Right lobe of liver (tissue), 6 donors: Measurements from ENCODE around the gene TMEM132D. TPM values are rescaled to one million over a fixed set of nuclear protein-coding genes. Genes with fewer than 3 reads are reported as not detected.

ENCODE experiments used
- ATAC-seq, 4 donors: fragments of 200-7000 bp; cut with Tn5 transposase; one replicate each; pipeline ENCODE4 v1.9.1; 2020; ENCODE audit warnings: mild to moderate bottlenecking in 4 of 4, moderate library complexity in 4 of 4
- DNase-seq, 3 donors: peaks; one replicate each; pipeline ENCODE4 v3.0.0-alpha.2; 2020
- H3K27ac ChIP-seq, 3 donors: fragments of 200-600 bp; one replicate each; pipeline ENCODE4 v1.8.0; 2022
- H3K27me3 ChIP-seq, 2 donors: fragments of 200-600 bp; one replicate each; pipeline ENCODE4 v1.8.0; 2022
- H3K36me3 ChIP-seq, 4 donors: fragments of 200-600 bp; sonication (generic) in 1 of 4; one replicate each; pipeline versions ENCODE4 v1.5.1 to v1.8.0; 2017 to 2022; ENCODE audit warnings: control low read depth in 1 of 4
- H3K4me1 ChIP-seq, 4 donors: fragments of 200-600 bp; sonication (generic) in 1 of 4; one replicate each; pipeline versions ENCODE4 v1.5.1 to v1.8.0; 2017 to 2022; ENCODE audit warnings: control low read depth in 1 of 4
- H3K4me3 ChIP-seq, 3 donors: fragments of 200-600 bp; one replicate each; pipeline ENCODE4 v1.8.0; 2022
- H3K9me3 ChIP-seq, 4 donors: fragments of 200-600 bp; sonication (generic) in 1 of 4; one replicate each; pipeline versions ENCODE4 v1.5.1 to v1.8.0; 2017 to 2022; ENCODE audit warnings: control low read depth in 1 of 4
- CTCF ChIP-seq, 4 donors: fragments of 200-600 bp in 3 of 4; fragments of 450-650 bp in 1 of 4; IDR thresholded peaks; one replicate each; pipeline versions ENCODE4 v1.5.1 to v1.8.0; 2016 to 2022; ENCODE audit warnings: antibody characterized with exemption in 4 of 4, mild to moderate bottlenecking in 2 of 4
- POLR2A ChIP-seq: fragments of 450-650 bp; IDR thresholded peaks from one replicate; pipeline ENCODE4 v1.6.1; 2017; ENCODE audit warnings: antibody characterized with exemption, mild to moderate bottlenecking
- WGBS: methylation state at CpG from one replicate; pipeline ENCODE4 v1.1.6; 2018; ENCODE audit warnings: low coverage, low lambda C conversion rate; ENCODE audit not compliant: insufficient coverage; ENCODE audit errors: missing lambda C conversion rate; 5-methylcytosine and 5-hydroxymethylcytosine counted together
- intact Hi-C, 2 donors: fragments of 100-400 bp; cut with DNase I; formaldehyde crosslinking; loops; one replicate each; pipeline versions ENCODE4 v1.11.2 to v1.14.1; 2022
- total RNA-seq, 6 experiments: library from RNA; depleted of rRNA in 2 of 6; stranded (reverse); fragments of >200 nt in 2 of 6; fragmentation: NEBNext Ultra II Directional in 3 of 6; extraction: Animal tissue kit (Norgen Biotek cat#: 25700) in 3 of 6; gene quantifications; one replicate each; pipeline versions ENCODE4 v1.1.0 to v1.2.4, GENCODE V29; 2016 to 2023
- donor health status: DM: no; HTN: yes; CAD: no.
- donor health status: DM: no; HTN: no; CAD: no.
- donor health status: DM: no; HTN: no; CAD: no.
- donor health status: DM: no; HTN: yes; CAD: no.
- donor health status: DM: no; HTN: yes; CAD: no.

Gene TMEM132D
- total RNA-seq, 6 experiments from 2014 or later, result 0.10 to 0.35 (median 0.33) TPM; not detected in 3

DNA sequence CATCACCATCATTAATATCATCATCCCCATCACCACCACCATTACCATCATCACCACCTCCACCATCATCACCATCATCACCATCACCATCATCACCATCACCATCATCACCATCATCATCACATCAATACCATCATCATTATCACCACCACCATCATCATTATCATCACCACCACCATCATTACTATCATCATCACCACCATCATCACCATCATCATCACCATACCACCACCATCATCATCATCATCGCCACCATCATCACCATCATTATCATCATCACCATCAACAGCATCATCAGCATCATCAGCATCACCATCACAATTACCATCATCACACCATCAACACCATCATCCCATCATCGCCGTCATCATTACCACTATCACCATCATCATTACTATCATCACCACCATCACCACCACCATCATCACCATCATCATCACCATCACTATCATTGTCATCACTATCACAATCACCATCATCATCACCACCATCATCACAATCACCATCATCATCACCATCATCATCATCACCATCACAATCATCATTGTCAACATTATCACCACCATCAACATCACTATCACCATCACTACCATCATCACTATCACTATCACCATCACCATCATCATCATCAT, 767.0 kb downstream of the TMEM132D start:
- WGBS, result 92% methylated on average over 3 of the region's 3 CpGs
- DNase-seq, result no peak
- no peaks in the 10 kb centered on the region for H3K36me3 ChIP-seq
- H3K4me1 ChIP-seq, result no peaks in the 10 kb centered on the region
- ATAC-seq, result no peak
- H3K27me3 ChIP-seq, result no peaks in the 10 kb centered on the region
- intact Hi-C loops, result no loop called here
- TF ChIP-seq POLR2A (no peak), CTCF (IDR thresholded peaks at IDR 0.05) (no peak)
- H3K4me3 ChIP-seq, result no peak overlapping the region
- H3K27ac ChIP-seq, result no peak overlapping the region
- H3K9me3 ChIP-seq, result no peaks in the 10 kb centered on the region

DNA sequence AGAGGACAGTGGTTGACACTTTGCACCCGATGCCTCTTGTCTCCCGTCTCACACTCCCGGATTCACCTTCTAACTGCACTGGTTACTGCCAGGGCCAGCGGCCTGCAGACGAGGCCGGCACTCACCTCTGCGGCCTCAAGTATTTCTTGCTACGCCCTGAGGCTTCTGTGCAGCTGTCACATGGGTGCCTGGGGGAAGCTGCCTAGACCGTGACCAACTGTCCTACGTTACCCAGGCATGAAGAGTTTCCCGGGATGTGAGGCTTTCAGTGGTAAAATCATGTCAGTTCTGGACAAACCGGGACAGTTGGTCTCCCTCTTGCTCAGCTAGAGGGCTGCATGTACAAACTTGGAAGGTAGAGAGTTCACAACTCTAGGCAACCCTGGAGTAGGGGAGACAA, 776.1 kb downstream of the TMEM132D start:
- DNase-seq, result no peak
- no peaks in the 10 kb centered on the region for H3K4me1 ChIP-seq
- H3K27me3 ChIP-seq, result no peaks in the 10 kb centered on the region
- no peaks in the 10 kb centered on the region for H3K9me3 ChIP-seq
- H3K27ac ChIP-seq, result no peak overlapping the region
- no peak for ATAC-seq
- no peak for TF ChIP-seq CTCF (IDR thresholded peaks at IDR 0.05)
- no peak for TF ChIP-seq POLR2A
- no peaks in the 10 kb centered on the region for H3K36me3 ChIP-seq
- 65% methylated on average over 4 of the region's 12 CpGs for WGBS
- no peak overlapping the region for H3K4me3 ChIP-seq
- intact Hi-C loops, result no loop called here

DNA sequence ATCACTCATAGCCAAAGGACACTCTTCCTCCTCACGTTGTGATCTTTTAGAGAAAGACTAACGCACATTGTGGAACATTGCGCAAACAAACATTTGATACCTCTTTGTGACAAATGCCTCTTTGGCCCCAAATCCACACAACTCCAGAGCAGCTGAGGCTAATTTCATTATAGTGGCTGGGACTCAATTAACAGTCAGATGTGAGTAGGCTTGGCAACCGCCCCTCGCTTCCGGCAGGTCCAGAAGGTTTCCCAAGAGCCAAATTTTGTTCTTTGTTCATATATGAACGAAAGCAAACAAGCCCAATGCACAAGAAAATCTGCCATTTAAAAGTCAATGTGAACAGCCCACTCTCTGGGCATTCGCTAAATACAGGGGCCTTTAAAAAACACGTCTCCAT, 776.6 kb downstream of the TMEM132D start:
- no peak for ATAC-seq
- no peak for TF ChIP-seq POLR2A
- no peak for TF ChIP-seq CTCF (IDR thresholded peaks at IDR 0.05)
- 70% methylated on average over 9 of the region's 9 CpGs for WGBS
- Histone ChIP-seq H3K4me3 (no peak overlapping the region), H3K9me3 (no peaks in the 10 kb centered on the region), H3K4me1 (no peaks in the 10 kb centered on the region), H3K36me3 (no peaks in the 10 kb centered on the region), H3K27ac (no peak overlapping the region), H3K27me3 (no peaks in the 10 kb centered on the region)
- no peak for DNase-seq
- intact Hi-C loops, result no loop called here

- no peaks in the 10 kb centered on the region for H3K9me3 ChIP-seq
- H3K27ac ChIP-seq, result no peak overlapping the region
- intact Hi-C loops, result no loop called here
- 83% methylated on average over 1 of the region's 1 CpG for WGBS
- TF ChIP-seq CTCF (IDR thresholded peaks at IDR 0.05) (no peak), POLR2A (no peak)
- H3K4me3 ChIP-seq, result no peak overlapping the region
- no peaks in the 10 kb centered on the region for H3K36me3 ChIP-seq
- H3K27me3 ChIP-seq, result no peaks in the 10 kb centered on the region
- ATAC-seq, result no peak
- no peaks in the 10 kb centered on the region for H3K4me1 ChIP-seq
- no peak for DNase-seq
Measured at GRCh38 chr12:129119537-129119936, 784.3 kb downstream of the TMEM132D start.

- H3K27ac ChIP-seq, result no peak overlapping the region
- 42% methylated on average over 2 of the region's 5 CpGs for WGBS
- no peak overlapping the region for H3K4me3 ChIP-seq
- ATAC-seq (no peak), DNase-seq (no peak)
- intact Hi-C loops, result no loop called here
- no peak for TF ChIP-seq POLR2A
- no peak for TF ChIP-seq CTCF (IDR thresholded peaks at IDR 0.05)
- no peaks in the 10 kb centered on the region for H3K36me3 ChIP-seq
- no peaks in the 10 kb centered on the region for H3K4me1 ChIP-seq
- no peaks in the 10 kb centered on the region for H3K9me3 ChIP-seq
- no peaks in the 10 kb centered on the region for H3K27me3 ChIP-seq
Measured at GRCh38 chr12:129115558-129115957, 788.3 kb downstream of the TMEM132D start.
